Esophagus squamous epithelium (tissue), 4 donors: ENCODE data around the gene CTSA.

Source experiments
- CTCF ChIP-seq, 6 experiments: fragments of 450-650 bp in 4 of 6; fragments of 200-600 bp in 2 of 6; sonication (generic) in 2 of 6; IDR thresholded peaks; one replicate each; pipeline ENCODE4 v1.5.1; 2016 to 2019; ENCODE audit warnings: antibody characterized with exemption in 6 of 6, mild to moderate bottlenecking in 4 of 6, moderate library complexity in 4 of 6
- POLR2A ChIP-seq, 4 donors: fragments of 450-650 bp; IDR thresholded peaks; one replicate each; pipeline ENCODE4 v1.6.1; 2017; ENCODE audit warnings: antibody characterized with exemption in 4 of 4, mild to moderate bottlenecking in 4 of 4, moderate library complexity in 3 of 4

- TF ChIP-seq CTCF (IDR thresholded peaks at IDR 0.05) (no peak), POLR2A (IDR thresholded peaks at IDR 0.05) (no peak)
Observed at GRCh38 chr20:45904583-45905504, 13.7 kb downstream of the CTSA start.
